Smooth muscle cell (in vitro differentiated cells): ENCODE measurements around the gene ATP8A2. TPM values are rescaled to one million over a fixed set of nuclear protein-coding genes. Genes with fewer than 3 reads are reported as not detected.

Experiments
- DNase-seq: peaks from one replicate; lab custom pipeline; 2025; ENCODE audit not compliant: unreplicated experiment; lab: John Stamatoyannopoulos, UW
- H2AFZ ChIP-seq: fragments of 200-600 bp; sonication (generic); 2 replicates; pipeline ENCODE4 v1.6.0; 2016; ENCODE audit warnings: antibody characterized with exemption, low read depth, mild to moderate bottlenecking
- H3F3A ChIP-seq: fragments of 200-600 bp; sonication (generic); 2 replicates; pipeline ENCODE4 v1.6.0; 2017; ENCODE audit warnings: antibody characterized with exemption, low read depth
- H3K27ac ChIP-seq: fragments of 200-600 bp; sonication (generic); 2 replicates; pipeline ENCODE4 v1.5.1; 2016; ENCODE audit warnings: low read depth, mild to moderate bottlenecking
- H3K27me3 ChIP-seq: fragments of 200-600 bp; sonication (generic); 2 replicates; pipeline ENCODE4 v1.6.1; 2016; ENCODE audit warnings: low read depth, mild to moderate bottlenecking
- H3K36me3 ChIP-seq: fragments of 200-600 bp; sonication (generic); 2 replicates; pipeline ENCODE4 v1.5.1; 2016; ENCODE audit warnings: low read depth
- H3K4me1 ChIP-seq: fragments of 200-600 bp; sonication (generic); 2 replicates; pipeline ENCODE4 v1.5.1; 2016; ENCODE audit warnings: low read depth
- H3K4me2 ChIP-seq: fragments of 200-600 bp; sonication (generic); 2 replicates; pipeline ENCODE4 v1.6.0; 2016; ENCODE audit warnings: mild to moderate bottlenecking
- H3K4me3 ChIP-seq: fragments of 200-600 bp; sonication (generic); 2 replicates; pipeline ENCODE4 v1.5.1; 2016; ENCODE audit warnings: mild to moderate bottlenecking
- H3K79me2 ChIP-seq: fragments of 200-600 bp; sonication (generic); 2 replicates; pipeline ENCODE4 v1.6.0; 2016; ENCODE audit warnings: low read depth, mild to moderate bottlenecking
- H3K9ac ChIP-seq: fragments of 200-600 bp; sonication (generic); 2 replicates; pipeline ENCODE4 v1.6.0; 2016; ENCODE audit warnings: low read depth
- H3K9me3 ChIP-seq: fragments of 200-600 bp; sonication (generic); replicated peaks from 2 replicates; pipeline ENCODE4 v1.5.1; 2016; ENCODE audit warnings: low read depth
- H4K20me1 ChIP-seq: fragments of 200-600 bp; sonication (generic); 2 replicates; pipeline ENCODE4 v1.6.0; 2016; ENCODE audit warnings: low read depth
- WGBS: methylation state at CpG from one replicate; pipeline ENCODE4 v1.1.7; 2016; ENCODE audit warnings: low lambda C conversion rate; 5-methylcytosine and 5-hydroxymethylcytosine counted together
- polyA plus RNA-seq: library from polyadenylated mRNA; unstranded; fragments of >200 nt; fragmentation: Nextera tagmentation; extraction: Ambion mirVana; gene quantifications from 2 replicates; pipeline ENCODE4 v1.2.1, GENCODE V29; 2016
- total RNA-seq: library from RNA; depleted of rRNA; stranded (reverse); fragments of >200 nt; gene quantifications from 2 replicates; pipeline ENCODE4 v1.2.3, GENCODE V29; 2014
- TF ChIP-seq, protein P1 (sequence below): fragments of 200-600 bp; sonication (generic); IDR thresholded peaks from 2 replicates; pipeline ENCODE4 v1.5.1; 2017; ENCODE audit warnings: borderline replicate concordance, mild to moderate bottlenecking, antibody characterized with exemption; ENCODE audit not compliant: insufficient read depth, poor library complexity, severe bottlenecking

The ATP8A2 gene
- total and polyA plus RNA-seq, 2 experiments from 2014 or later = under 0.01 to 0.06 TPM

DNA sequence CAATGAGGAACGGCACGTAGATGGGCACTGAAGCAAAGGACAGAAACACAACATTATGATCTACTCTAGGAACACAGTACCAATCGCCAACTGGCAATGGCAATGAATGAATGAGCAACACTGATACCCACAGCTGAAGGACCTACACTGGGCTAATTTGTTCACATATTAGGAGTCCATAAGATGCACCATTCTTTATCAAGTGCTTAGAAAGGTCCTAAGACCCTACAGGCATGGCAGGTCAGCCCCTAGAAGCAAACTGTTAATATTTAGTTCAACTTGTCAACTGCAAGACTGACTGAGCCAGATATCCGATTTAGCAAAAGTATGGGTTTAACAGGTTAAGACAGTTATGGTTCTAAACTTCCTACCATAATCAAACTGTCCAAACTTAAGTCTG lies 675.3 kb downstream of the ATP8A2 start:
- Histone ChIP-seq H2AFZ (no peak overlapping the region), H4K20me1 (no peaks in the 10 kb centered on the region), H3K27me3 (peaks cover 68% of the 10 kb centered on the region), H3K4me1 (no peaks in the 10 kb centered on the region), H3K9me3 (no peaks in the 10 kb centered on the region), H3F3A (no peaks in the 10 kb centered on the region), H3K9ac (no peak overlapping the region), H3K79me2 (no peaks in the 10 kb centered on the region), H3K4me2 (no peak overlapping the region), H3K27ac (no peak overlapping the region), H3K36me3 (no peaks in the 10 kb centered on the region), H3K4me3 (no peak overlapping the region)
- TF ChIP-seq, protein P1, sequence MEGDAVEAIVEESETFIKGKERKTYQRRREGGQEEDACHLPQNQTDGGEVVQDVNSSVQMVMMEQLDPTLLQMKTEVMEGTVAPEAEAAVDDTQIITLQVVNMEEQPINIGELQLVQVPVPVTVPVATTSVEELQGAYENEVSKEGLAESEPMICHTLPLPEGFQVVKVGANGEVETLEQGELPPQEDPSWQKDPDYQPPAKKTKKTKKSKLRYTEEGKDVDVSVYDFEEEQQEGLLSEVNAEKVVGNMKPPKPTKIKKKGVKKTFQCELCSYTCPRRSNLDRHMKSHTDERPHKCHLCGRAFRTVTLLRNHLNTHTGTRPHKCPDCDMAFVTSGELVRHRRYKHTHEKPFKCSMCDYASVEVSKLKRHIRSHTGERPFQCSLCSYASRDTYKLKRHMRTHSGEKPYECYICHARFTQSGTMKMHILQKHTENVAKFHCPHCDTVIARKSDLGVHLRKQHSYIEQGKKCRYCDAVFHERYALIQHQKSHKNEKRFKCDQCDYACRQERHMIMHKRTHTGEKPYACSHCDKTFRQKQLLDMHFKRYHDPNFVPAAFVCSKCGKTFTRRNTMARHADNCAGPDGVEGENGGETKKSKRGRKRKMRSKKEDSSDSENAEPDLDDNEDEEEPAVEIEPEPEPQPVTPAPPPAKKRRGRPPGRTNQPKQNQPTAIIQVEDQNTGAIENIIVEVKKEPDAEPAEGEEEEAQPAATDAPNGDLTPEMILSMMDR = no peak
- 99% methylated on average over 4 of the region's 4 CpGs for WGBS
- no peak for DNase-seq

DNA sequence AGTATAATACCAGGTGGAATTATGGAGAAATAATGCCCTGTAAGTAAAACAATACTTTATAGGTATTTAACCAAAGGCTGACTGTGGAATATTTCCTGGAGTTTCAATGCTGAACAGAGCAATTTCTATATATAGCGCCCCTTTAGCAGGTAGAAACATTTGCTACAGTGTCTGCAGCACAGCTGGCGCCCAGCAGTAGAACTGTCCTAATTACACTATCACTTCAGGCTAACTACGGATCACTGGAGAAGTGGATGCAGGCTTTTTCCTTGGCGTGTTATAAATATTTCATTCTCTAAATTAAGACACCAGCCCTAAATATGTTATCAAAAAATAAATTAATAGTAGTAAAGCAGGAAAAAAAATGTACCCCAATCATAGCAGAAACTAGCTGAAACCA lies 677.0 kb downstream of the ATP8A2 start:
- Histone ChIP-seq H3K4me2 (no peak overlapping the region), H3K9me3 (no peaks in the 10 kb centered on the region), H3K27me3 (peaks cover 69% of the 10 kb centered on the region), H2AFZ (no peak overlapping the region), H4K20me1 (no peaks in the 10 kb centered on the region), H3K9ac (no peak overlapping the region), H3K4me1 (no peaks in the 10 kb centered on the region), H3K4me3 (no peak overlapping the region), H3K36me3 (no peaks in the 10 kb centered on the region), H3K27ac (no peak overlapping the region), H3K79me2 (no peaks in the 10 kb centered on the region), H3F3A (peaks cover 3% of the 10 kb centered on the region)
- TF ChIP-seq, protein P1 = no peak
- no peak for DNase-seq
- WGBS = 83% methylated on average over 4 of the region's 4 CpGs

DNA sequence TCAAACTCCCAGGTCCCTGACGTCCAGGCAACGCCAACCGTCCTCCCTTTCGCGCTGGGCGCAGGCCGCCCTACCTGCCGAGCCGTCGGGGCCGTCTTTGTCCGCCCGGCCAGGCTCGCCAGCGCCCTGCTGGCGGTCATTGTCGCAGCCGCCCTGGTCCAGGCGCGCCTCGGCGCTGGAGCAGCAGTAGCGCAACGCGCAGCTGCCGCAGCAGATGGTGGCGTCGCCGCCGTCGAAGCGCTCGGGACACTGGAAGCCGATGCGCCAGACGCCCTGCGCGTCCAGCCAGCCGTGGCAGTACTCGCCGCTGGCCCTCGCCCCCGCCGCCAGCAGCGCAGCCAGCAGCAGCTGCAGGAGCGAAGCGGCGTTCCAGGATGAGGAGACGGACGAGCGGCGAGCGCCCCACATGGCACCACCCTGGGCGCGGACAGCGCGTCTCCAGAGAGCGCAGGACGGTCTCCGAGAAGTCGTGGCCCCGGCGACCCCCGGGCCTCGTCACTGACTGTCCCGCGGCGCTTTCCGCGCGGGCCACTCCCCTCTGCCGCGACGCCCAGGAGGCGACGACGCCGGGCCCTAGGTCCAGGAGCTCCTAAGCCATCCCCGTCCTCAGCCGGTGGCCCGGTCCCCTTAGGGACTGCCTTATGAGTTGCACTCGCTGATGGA lies 678.9 kb downstream of the ATP8A2 start:
- WGBS = 4% methylated on average over 74 of the region's 82 CpGs
- H3K9me3 ChIP-seq = no peaks in the 10 kb centered on the region
- no peaks in the 10 kb centered on the region for H3K36me3 ChIP-seq
- peak overlapping the region; percentile 54 for H3K4me3 ChIP-seq
- no peaks in the 10 kb centered on the region for H4K20me1 ChIP-seq
- TF ChIP-seq, protein P1 = no peak
- no peak overlapping the region for H3K27ac ChIP-seq
- H3F3A ChIP-seq = peaks cover 3% of the 10 kb centered on the region
- no peak for DNase-seq
- peak overlapping the region; percentile 90 for H3K4me2 ChIP-seq
- H3K4me1 ChIP-seq = no peaks in the 10 kb centered on the region
- peaks cover 79% of the 10 kb centered on the region for H3K27me3 ChIP-seq
- H3K79me2 ChIP-seq = no peaks in the 10 kb centered on the region
- H3K9ac ChIP-seq = no peak overlapping the region
- no peak overlapping the region for H2AFZ ChIP-seq

DNA sequence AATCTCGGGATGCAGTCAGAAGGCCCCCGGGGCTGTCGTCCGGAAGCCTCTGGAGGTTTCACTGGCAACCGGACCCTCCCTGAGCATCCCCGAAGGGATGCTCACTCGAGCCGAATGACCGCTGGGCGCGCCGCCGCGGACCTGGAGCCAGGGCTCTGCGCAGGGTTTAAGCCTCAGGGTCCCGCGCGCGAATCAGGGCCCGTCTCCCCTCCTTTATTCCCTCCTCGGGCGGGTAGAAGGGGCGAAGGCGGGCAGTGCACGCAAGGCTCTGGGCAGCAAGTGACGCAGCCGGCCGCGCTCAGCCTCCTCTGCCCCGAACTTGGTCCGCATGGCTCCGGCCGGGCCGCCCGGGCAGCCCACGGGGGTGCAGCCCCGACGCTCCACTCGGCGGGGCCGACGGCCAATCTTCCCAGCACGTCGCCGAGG lies 679.5 kb downstream of the ATP8A2 start:
- no peaks in the 10 kb centered on the region for H3K79me2 ChIP-seq
- H3K27me3 ChIP-seq = peaks cover 84% of the 10 kb centered on the region
- no peaks in the 10 kb centered on the region for H4K20me1 ChIP-seq
- H3K9me3 ChIP-seq = no peaks in the 10 kb centered on the region
- H3K9ac ChIP-seq = no peak overlapping the region
- WGBS = 4% methylated on average over 43 of the region's 45 CpGs
- H3K4me2 ChIP-seq = peak overlapping the region; percentile 90
- TF ChIP-seq, protein P1 = no peak
- no peaks in the 10 kb centered on the region for H3K4me1 ChIP-seq
- H2AFZ ChIP-seq = peak overlapping the region; percentile 70
- no peak overlapping the region for H3K27ac ChIP-seq
- H3F3A ChIP-seq = peaks cover 3% of the 10 kb centered on the region
- H3K4me3 ChIP-seq = peak overlapping the region; percentile 54
- H3K36me3 ChIP-seq = no peaks in the 10 kb centered on the region
- DNase-seq = no peak
